GM10266 (cell line): ENCODE data around the gene MED13L.
A peak's percentile ranks its signal among the peaks of the same experiment; 100 is the strongest.

Experiments used
- DNase-seq: peaks from one replicate; pipeline ENCODE4 v3.0.0; 2012; ENCODE audit errors: extremely low spot score
- TF ChIP-seq, protein P1 (sequence below): IDR thresholded peaks from 2 replicates; pipeline ENCODE4 v1.5.1; 2012; ENCODE audit warnings: mild to moderate bottlenecking, low read depth; ENCODE audit not compliant: control insufficient read depth, insufficient read depth; ENCODE audit errors: missing control alignments

The MED13L gene

DNA sequence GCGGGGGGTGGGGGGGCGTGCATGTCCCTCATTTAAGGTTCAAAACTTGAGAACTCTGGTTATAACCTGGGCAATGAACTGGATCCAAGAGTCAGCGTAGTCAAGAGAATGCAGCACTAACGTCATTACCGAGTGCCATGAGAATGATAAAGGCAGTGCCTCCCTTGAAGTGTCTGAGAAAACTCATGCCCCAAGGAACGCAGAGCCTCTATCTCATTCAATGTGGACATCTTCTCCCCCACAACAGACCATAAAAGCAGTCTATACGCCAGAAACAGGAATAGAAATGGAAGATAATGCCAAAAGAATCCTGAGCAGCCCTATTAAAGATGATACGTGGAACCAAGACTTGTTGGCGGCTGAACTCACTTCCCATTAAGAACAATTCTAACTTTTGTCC lies 208.6 kb downstream of the MED13L start:
- DNase-seq, result no peak
- TF ChIP-seq, protein P1, sequence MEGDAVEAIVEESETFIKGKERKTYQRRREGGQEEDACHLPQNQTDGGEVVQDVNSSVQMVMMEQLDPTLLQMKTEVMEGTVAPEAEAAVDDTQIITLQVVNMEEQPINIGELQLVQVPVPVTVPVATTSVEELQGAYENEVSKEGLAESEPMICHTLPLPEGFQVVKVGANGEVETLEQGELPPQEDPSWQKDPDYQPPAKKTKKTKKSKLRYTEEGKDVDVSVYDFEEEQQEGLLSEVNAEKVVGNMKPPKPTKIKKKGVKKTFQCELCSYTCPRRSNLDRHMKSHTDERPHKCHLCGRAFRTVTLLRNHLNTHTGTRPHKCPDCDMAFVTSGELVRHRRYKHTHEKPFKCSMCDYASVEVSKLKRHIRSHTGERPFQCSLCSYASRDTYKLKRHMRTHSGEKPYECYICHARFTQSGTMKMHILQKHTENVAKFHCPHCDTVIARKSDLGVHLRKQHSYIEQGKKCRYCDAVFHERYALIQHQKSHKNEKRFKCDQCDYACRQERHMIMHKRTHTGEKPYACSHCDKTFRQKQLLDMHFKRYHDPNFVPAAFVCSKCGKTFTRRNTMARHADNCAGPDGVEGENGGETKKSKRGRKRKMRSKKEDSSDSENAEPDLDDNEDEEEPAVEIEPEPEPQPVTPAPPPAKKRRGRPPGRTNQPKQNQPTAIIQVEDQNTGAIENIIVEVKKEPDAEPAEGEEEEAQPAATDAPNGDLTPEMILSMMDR, result no peak

DNA sequence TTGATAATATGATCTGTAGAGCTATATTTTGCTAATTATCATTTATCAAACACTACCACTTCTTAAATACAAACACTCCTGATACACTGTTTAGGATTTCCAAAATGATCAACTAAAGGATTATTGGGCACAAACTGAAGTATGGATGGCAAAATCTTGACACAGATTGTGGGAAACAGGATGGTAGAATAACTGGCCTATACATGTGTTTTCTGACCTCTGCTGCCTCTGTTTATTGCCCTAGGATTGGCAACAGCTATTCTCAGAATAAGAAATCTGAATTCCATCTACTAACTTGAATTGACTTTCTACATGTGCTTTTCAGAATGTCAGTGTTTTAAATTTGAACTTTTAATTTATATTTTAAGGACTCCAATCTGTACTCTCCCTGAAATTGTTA lies 209.1 kb downstream of the MED13L start:
- TF ChIP-seq, protein P1, result no peak
- DNase-seq, result no peak

DNA sequence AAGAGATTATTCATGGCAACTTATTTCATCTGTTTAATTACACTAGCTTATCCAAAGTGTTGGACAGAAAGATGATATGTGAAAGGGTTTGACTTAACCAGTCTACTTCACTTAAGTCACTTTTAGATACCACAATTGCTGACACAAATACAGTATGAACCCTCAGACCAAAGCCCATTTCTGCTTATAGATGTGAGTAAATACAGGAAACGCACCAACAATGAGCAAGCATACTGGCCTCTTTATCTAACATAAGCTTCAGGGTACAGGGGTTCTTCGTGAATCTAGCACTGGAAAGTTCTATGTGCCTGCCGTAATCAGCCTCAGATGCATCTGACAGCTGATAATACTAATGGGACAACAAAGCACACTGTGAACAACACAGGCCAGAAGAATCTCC lies 209.6 kb downstream of the MED13L start:
- DNase-seq, result no peak
- TF ChIP-seq, protein P1, result no peak

DNA sequence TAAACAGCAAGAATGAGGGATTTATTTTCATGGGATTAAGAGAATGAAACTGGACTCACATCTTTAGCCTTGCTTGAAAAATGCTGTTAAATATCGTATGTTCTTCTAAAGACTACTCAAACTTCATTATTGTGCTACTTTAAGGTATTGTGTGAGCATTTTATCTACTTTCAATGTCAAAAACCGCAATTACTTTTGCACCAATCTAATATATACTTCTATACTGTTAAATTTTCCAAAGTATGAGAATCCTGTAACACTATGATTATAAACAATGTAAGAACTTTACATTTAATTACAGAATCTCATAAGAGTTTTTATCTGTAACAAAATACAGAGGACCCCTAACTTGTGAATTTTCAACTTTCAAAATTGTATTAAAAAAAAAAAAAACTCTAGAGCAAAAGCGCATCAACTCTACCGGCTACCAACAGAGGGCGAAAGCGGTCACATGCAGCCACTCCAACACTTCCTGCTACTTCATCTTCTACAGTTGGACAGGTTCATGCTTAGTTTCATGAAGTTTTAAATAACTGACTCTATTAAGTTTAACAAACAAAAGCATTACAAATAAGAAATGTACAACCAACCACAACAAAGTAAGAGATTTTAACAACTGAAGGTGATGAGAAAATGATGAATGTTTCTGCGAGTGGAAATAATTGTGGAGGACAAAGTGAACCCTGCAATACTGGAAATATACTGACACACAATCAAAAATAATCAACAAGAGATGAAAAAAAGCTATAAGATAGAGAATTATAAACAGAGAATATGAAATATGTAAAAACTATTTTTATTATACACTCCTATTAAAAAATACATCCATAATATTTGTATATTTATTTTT lies 210.9 kb downstream of the MED13L start:
- peak; percentile 23 for DNase-seq
- TF ChIP-seq, protein P1, result peak; percentile 75

DNA sequence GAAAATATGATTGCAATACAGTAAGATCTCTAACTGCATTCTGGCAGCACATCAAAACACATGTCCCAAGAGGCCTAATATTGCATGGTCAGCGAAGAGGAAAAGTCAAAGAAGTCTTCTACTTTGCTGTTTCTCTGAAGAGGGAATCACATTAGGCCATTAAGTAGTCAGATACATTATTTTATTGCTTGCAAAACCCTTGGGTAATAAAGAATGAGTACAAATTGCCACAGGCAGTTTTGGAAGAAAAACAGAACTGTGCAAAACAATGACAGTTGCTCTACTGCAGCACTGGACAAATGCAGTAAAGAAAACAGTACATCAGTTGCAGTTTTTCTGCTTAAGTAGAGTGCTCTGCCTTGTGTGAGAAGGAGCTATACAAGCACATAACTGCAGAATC lies 211.9 kb downstream of the MED13L start:
- DNase-seq, result no peak
- TF ChIP-seq, protein P1, result no peak

DNA sequence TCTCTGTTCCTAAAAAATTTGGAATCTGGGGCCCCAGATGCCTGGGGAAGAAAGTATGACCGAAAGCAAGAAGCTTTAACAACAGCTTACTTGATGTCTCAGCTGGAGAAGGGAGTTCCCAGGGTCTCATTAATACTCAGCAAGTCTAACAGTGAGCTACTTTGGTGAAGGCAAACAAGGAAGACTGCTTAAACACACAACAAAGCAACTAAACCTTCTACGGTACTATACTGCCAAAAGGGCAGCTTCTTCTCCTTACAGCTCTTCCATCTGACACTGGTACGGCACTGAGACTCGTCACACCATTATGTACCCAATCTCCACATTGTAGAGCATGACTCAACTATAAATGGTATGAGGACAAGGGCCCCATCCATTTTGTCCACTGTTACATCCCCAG lies 213.0 kb downstream of the MED13L start:
- no peak for DNase-seq
- TF ChIP-seq, protein P1, result no peak

DNA sequence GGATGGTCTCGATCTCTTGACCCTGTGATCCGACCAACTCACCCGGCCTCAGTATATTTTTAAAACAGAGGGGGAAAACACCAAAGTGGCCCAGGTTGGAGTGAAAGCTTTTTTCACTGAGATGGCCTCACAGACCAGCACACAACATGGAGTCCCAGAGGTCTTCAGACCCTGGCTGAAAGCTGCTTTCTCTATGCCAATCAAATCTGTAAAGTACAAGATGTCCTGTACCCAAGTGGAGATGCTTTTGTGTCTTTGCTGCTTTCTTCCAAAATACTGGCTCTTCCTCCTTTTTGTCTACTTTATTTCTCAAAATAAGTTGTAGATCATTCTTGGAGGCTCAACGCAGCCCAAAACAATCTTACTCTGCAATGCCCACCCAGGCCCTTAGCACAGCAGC lies 214.8 kb downstream of the MED13L start:
- DNase-seq, result no peak
- TF ChIP-seq, protein P1, result no peak
